HTERT RPE-1 (cell line): ENCODE measurements around the gene SUPT6H.
"Not testable (repeated sequence)": the region's sequence is repeated elsewhere in the genome, so short reads cannot be mapped to it uniquely, and the experiment has no call there.

ENCODE experiments used
- in situ Hi-C: fragments of 300-500 bp; cut with MboI; formaldehyde crosslinking; loops from 4 replicates; pipeline ENCODE4 v1.14.3; 2020; ENCODE audit warnings: low sequenced_read_pairs

The SUPT6H gene

GRCh38 chr17:28735242-28735722, 73.3 kb downstream of the SUPT6H start:
- in situ Hi-C loops = no loop called here

GRCh38 chr17:28735913-28736769, 74.1 kb downstream of the SUPT6H start:
- in situ Hi-C loops = not testable (repeated sequence)

GRCh38 chr17:28737316-28737715, 75.3 kb downstream of the SUPT6H start:
- in situ Hi-C loops = no loop called here

GRCh38 chr17:28737770-28738679, 76.0 kb downstream of the SUPT6H start:
- in situ Hi-C loops = no loop called here

GRCh38 chr17:28738680-28739384, 76.8 kb downstream of the SUPT6H start:
- in situ Hi-C loops = no loop called here

GRCh38 chr17:28740406-28741357, 78.7 kb downstream of the SUPT6H start:
- in situ Hi-C loops = no loop called here

GRCh38 chr17:28741358-28742349, 79.6 kb downstream of the SUPT6H start:
- in situ Hi-C loops = no loop called here

- in situ Hi-C loops = no loop called here
These were observed 81.5 kb downstream of the SUPT6H start, which contains the start of gene TRAF4 for GRCh38 chr17:28743243-28744103. Gene TRAF4 (plus strand): TSS chr17:28744011. CDS start chr17:28744113, 102 bp downstream.

- in situ Hi-C loops = no loop called here
These were observed 82.3 kb downstream of the SUPT6H start for GRCh38 chr17:28744104-28744971.

GRCh38 chr17:28744972-28745785, 83.2 kb downstream of the SUPT6H start:
- in situ Hi-C loops = no loop called here

GRCh38 chr17:28745786-28746411, 83.9 kb downstream of the SUPT6H start:
- in situ Hi-C loops = no loop called here

- in situ Hi-C loops = no loop called here
These were observed 84.6 kb downstream of the SUPT6H start for GRCh38 chr17:28746611-28747050.

- in situ Hi-C loops = no loop called here
These were observed 85.2 kb downstream of the SUPT6H start for GRCh38 chr17:28747051-28747691.

GRCh38 chr17:28747801-28748750, 86.1 kb downstream of the SUPT6H start:
- in situ Hi-C loops = no loop called here
